GM23338 (cell line): ENCODE data around the gene SH3RF3. TPM values are rescaled to one million over a fixed set of nuclear protein-coding genes. Genes with fewer than 3 reads are reported as not detected.

Experiments used
- ATAC-seq: fragments of 200-7000 bp; cut with Tn5 transposase; 3 replicates; pipeline ENCODE4 v1.9.1; 2020
- DNase-seq: peaks from one replicate; pipeline ENCODE4 v3.0.0-alpha.2; 2015; ENCODE audit warnings: low spot score
- H2AFZ ChIP-seq: fragments of 200-600 bp; sonication (generic); 2 replicates; pipeline ENCODE4 v1.8.0; 2016; ENCODE audit warnings: antibody characterized with exemption, mild to moderate bottlenecking, moderate library complexity
- H3F3A ChIP-seq: fragments of 200-600 bp; sonication (generic); replicated peaks from 2 replicates; pipeline ENCODE4 v1.8.0; 2017; ENCODE audit warnings: antibody characterized with exemption, mixed run types, low read depth
- H3K27ac ChIP-seq: fragments of 200-600 bp; sonication (generic); 2 replicates; pipeline ENCODE4 v1.6.1; 2016; ENCODE audit warnings: low read depth
- H3K27me3 ChIP-seq: fragments of 200-600 bp; sonication (generic); 2 replicates; pipeline ENCODE4 v1.8.0; 2016; ENCODE audit warnings: mild to moderate bottlenecking, mixed run types, moderate library complexity; ENCODE audit not compliant: insufficient read depth
- H3K36me3 ChIP-seq: fragments of 200-600 bp; sonication (generic); 2 replicates; pipeline ENCODE4 v1.8.0; 2016; ENCODE audit warnings: mild to moderate bottlenecking; ENCODE audit not compliant: insufficient read depth
- H3K4me1 ChIP-seq: fragments of 200-600 bp; sonication (generic); 2 replicates; pipeline ENCODE4 v1.8.0; 2016; ENCODE audit warnings: mild to moderate bottlenecking, moderate library complexity; ENCODE audit not compliant: insufficient read depth
- H3K4me2 ChIP-seq: fragments of 200-600 bp; sonication (generic); 2 replicates; pipeline ENCODE4 v1.7.1; 2017; ENCODE audit warnings: mixed run types
- H3K4me3 ChIP-seq: fragments of 200-600 bp; sonication (generic); 2 replicates; pipeline ENCODE4 v1.6.1; 2016; ENCODE audit warnings: mixed run types
- H3K79me2 ChIP-seq: fragments of 200-600 bp; sonication (generic); replicated peaks from 2 replicates; pipeline ENCODE4 v1.8.0; 2017; ENCODE audit warnings: mild to moderate bottlenecking; ENCODE audit not compliant: insufficient read depth
- H3K9me2 ChIP-seq: fragments of 200-600 bp; sonication (generic); 2 replicates; pipeline ENCODE4 v1.8.0; 2017; ENCODE audit not compliant: insufficient read depth
- H4K20me1 ChIP-seq: fragments of 200-600 bp; sonication (generic); replicated peaks from 2 replicates; pipeline ENCODE4 v1.8.0; 2017; ENCODE audit warnings: mild to moderate bottlenecking; ENCODE audit not compliant: insufficient read depth
- H3K27ac Mint-ChIP-seq: 2 replicates; pipeline ENCODE4 v1.8.0; 2020; ENCODE audit warnings: inconsistent platforms, mild to moderate bottlenecking, moderate library complexity, mixed read lengths
- H3K27me3 Mint-ChIP-seq: 3 replicates; pipeline ENCODE4 v1.8.0; 2022; ENCODE audit warnings: low read depth, mild to moderate bottlenecking, moderate library complexity, mixed read lengths, inconsistent platforms; ENCODE audit not compliant: insufficient read depth, poor library complexity
- H3K36me3 Mint-ChIP-seq: 3 replicates; pipeline ENCODE4 v1.8.0; 2021; ENCODE audit warnings: low read depth, mild to moderate bottlenecking, inconsistent platforms, moderate library complexity, mixed read lengths
- H3K4me1 Mint-ChIP-seq: 3 replicates; pipeline ENCODE4 v1.8.0; 2020; ENCODE audit warnings: mild to moderate bottlenecking, inconsistent platforms, mixed read lengths
- H3K4me3 Mint-ChIP-seq: 3 replicates; pipeline ENCODE4 v1.8.0; 2021; ENCODE audit warnings: moderate library complexity, mild to moderate bottlenecking, inconsistent platforms, mixed read lengths
- H3K9me3 Mint-ChIP-seq: 3 replicates; pipeline ENCODE4 v1.8.0; 2020; ENCODE audit warnings: moderate library complexity, mild to moderate bottlenecking, inconsistent platforms, mixed read lengths
- CREB1 ChIP-seq: fragments of 250-450 bp; sonication (Bioruptor Pico); IDR thresholded peaks from 2 replicates; pipeline ENCODE4 v1.5.0; 2020; ENCODE audit warnings: low read depth, mild to moderate bottlenecking, moderate library complexity
- EZH2phosphoT487 ChIP-seq: fragments of 200-600 bp; sonication (generic); IDR thresholded peaks from one replicate; pipeline ENCODE4 v1.8.1; 2018; ENCODE audit warnings: antibody characterized with exemption; ENCODE audit not compliant: unreplicated experiment
- JUNB ChIP-seq: IDR thresholded peaks from one replicate; pipeline ENCODE4 v1.6.1; 2016; ENCODE audit warnings: antibody characterized with exemption; ENCODE audit not compliant: unreplicated experiment
- NANOG ChIP-seq: IDR thresholded peaks from 2 replicates; pipeline ENCODE4 v1.6.1; 2016; ENCODE audit warnings: antibody characterized with exemption, borderline replicate concordance
- POLR2AphosphoS5 ChIP-seq: IDR thresholded peaks from 2 replicates; pipeline ENCODE4 v1.6.1; 2016; ENCODE audit warnings: antibody characterized with exemption, low read depth
- REST ChIP-seq: IDR thresholded peaks from one replicate; pipeline ENCODE4 v1.6.1; 2018; ENCODE audit warnings: antibody characterized with exemption; ENCODE audit not compliant: unreplicated experiment
- STAT1 ChIP-seq: IDR thresholded peaks from one replicate; pipeline ENCODE4 v1.6.1; 2016; ENCODE audit warnings: antibody characterized with exemption; ENCODE audit not compliant: unreplicated experiment
- ZNF462 ChIP-seq: fragments of 250-450 bp; sonication (Bioruptor Pico); IDR thresholded peaks from 2 replicates; pipeline ENCODE4 v1.5.0; 2020; ENCODE audit warnings: mild to moderate bottlenecking, moderate library complexity
- polyA plus RNA-seq: library from polyadenylated mRNA; unstranded; fragments of >200 nt; fragmentation: Nextera tagmentation; extraction: Ambion mirVana; gene quantifications from 2 replicates; pipeline ENCODE4 v1.2.1, GENCODE V29; 2016
- total RNA-seq: library from RNA; depleted of rRNA; stranded (reverse); fragments of >200 nt; shearing (Covaris generic); gene quantifications from 2 replicates; pipeline ENCODE4 v1.2.3, GENCODE V29; 2014

The SH3RF3 gene
- total and polyA plus RNA-seq, 2 experiments from 2014 or later: 0.11 to 0.63 TPM

- TF ChIP-seq POLR2AphosphoS5 (no peak), JUNB (no peak), REST (no peak), EZH2phosphoT487 (no peak), CREB1 (CRISPR knock-in tag) (no peak), STAT1 (no peak), ZNF462 (CRISPR knock-in tag) (no peak), NANOG (no peak)
- Mint-ChIP-seq H3K9me3 (no peaks in the 10 kb centered on the region), H3K27me3 (no peaks in the 10 kb centered on the region), H3K4me3 (no peak overlapping the region), H3K27ac (no peak overlapping the region), H3K4me1 (peaks cover 11% of the 10 kb centered on the region; the same call in 2 of the 3 replicates), H3K36me3 (no peaks in the 10 kb centered on the region)
- no peaks in the 10 kb centered on the region for H3K27me3 ChIP-seq
- no peak overlapping the region for H3K4me3 ChIP-seq
- no peaks in the 10 kb centered on the region for H4K20me1 ChIP-seq
- H3K4me2 ChIP-seq: no peak overlapping the region
- no peak overlapping the region for H2AFZ ChIP-seq
- DNase-seq (no peak), ATAC-seq (no peak)
- no peaks in the 10 kb centered on the region for H3K36me3 ChIP-seq
- H3K9me2 ChIP-seq: no peaks in the 10 kb centered on the region
- H3F3A ChIP-seq: no peaks in the 10 kb centered on the region
- no peaks in the 10 kb centered on the region for H3K4me1 ChIP-seq
- no peaks in the 10 kb centered on the region for H3K79me2 ChIP-seq
- H3K27ac ChIP-seq: no peak overlapping the region
Observed at GRCh38 chr2:109260116-109260855, 131.3 kb downstream of the SH3RF3 start.
